Right forelimb (tissue), 1 donor: ENCODE measurements around the gene ZBTB7C.

ENCODE experiments used
- DNase-seq: peaks from one replicate; pipeline ENCODE4 v3.0.0-alpha.2; 2018

The ZBTB7C gene

DNA sequence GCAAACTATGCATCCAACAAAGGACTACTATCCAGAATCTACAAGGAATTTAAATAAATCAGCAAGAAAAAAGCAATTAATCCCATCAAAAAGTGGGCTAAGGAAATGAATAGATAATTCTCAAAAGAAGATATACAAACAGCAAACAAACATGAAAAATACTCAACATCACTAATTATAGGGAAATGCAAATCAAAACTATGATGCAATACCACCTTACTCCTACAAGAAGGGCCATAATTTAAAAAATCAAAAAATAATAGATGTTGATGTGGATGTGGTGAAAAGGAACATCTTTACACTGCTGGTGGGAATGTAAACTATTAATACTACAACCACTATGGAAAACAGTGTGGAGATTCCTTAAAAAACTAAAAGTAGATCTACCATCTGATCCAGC is 164.7 kb downstream of the ZBTB7C start:
- DNase-seq, result no peak

- no peak for DNase-seq
These were observed 170.5 kb downstream of the ZBTB7C start for GRCh38 chr18:48238636-48239035.

GRCh38 chr18:48238206-48238605 is 171.0 kb downstream of the ZBTB7C start:
- DNase-seq, result no peak

DNA sequence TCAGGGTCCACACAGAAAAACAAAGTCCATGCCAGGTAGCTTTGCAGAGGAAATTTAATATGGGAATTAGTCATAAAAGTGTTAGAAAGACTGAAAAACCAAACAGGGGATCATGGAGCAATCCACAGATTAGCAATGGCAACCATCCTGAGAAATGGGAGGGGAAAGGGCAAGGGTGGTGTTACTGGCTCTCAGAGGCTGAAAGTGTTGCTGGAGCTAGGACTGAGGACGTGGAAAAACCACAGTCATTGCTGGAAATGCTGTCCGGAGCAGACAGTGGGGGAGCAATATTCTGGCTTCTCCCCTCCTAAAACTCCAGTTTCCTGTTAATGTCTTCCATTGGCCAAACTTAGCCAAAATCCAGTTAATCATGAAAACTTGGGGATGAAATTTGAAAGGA is 172.4 kb downstream of the ZBTB7C start:
- no peak for DNase-seq

GRCh38 chr18:48230467-48231113 is 178.6 kb downstream of the ZBTB7C start:
- DNase-seq, result no peak

GRCh38 chr18:48229552-48229981 is 179.6 kb downstream of the ZBTB7C start:
- DNase-seq, result no peak

DNA sequence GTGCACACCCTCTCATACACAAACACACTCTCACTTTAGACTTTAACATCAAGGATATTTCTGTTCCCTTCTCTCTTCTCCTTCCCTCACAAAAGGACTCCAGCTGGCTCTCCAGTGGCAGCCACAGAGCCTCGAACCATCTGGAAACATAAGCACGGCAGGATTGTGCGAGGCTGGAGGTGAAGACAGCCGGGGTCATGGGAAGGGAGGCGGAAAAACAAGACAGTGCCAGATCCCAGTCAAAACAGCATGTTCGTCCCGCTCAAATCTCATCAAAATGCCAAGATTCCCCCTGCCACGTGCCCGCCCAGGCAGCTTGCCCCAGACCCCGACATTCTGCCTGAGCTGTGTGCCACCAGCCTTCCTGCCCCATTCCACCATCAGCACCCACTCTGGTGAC is 180.3 kb downstream of the ZBTB7C start:
- no peak for DNase-seq

GRCh38 chr18:48228301-48228715 is 180.9 kb downstream of the ZBTB7C start:
- DNase-seq, result no peak

GRCh38 chr18:48227206-48227605 is 182.0 kb downstream of the ZBTB7C start:
- DNase-seq, result no peak

GRCh38 chr18:48226401-48226800 is 182.8 kb downstream of the ZBTB7C start:
- DNase-seq, result no peak

DNA sequence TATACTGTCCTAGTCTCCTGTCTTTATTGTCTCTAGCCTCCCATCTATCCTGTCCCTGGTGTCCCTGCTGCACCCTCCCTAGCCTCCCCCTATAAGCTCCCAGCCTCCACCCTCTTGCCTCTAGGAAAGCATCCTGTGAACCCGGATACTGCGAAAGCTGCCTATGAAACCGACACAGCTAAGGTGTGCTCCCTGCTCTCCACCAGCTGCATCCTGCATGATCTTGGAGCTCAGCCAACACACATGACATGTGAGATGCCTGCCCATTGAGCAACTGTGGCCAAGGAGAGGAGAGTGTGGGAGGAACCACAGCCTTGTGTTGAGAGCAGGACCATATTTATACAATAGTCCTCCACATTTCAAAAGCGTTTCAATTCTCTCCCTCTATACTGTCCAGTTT is 187.1 kb downstream of the ZBTB7C start:
- DNase-seq, result no peak

GRCh38 chr18:48219810-48220499 is 189.2 kb downstream of the ZBTB7C start:
- DNase-seq, result no peak

DNA sequence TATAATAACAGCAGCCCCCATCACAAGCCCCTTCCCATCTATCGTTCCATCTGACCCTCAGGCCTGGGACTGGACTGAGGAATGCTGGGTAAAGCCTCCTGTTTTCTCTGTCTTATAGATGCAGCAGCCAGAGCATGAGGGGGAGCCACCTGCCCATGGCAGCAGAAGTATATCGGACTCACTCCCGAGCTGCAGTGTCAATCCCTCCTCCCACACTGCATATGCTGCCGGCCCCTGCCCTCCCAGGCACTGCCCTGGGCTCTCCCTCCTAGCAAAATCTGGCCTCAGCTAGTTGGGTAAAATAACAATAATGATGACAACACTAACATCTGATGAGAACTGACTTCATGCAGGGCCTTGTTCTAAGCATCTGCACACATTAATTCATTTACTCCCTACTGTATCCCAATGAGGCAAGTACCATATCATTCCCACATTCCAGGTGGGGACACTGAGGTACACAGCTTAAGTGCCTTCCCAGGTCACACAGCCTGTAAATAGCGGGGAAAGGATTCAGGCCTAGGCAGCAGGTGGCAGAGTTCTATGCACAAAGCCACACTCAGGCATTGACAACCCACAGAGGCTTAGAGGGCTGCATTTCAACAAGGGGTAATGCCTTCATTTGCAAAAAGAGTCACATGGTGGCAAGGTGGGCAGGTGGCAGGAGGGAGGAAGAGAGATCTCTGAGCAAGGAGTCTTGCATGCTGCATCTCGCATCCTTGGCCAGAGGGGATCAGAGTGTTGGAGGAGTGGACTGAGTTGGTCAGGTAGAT is 190.0 kb downstream of the ZBTB7C start:
- DNase-seq, result no peak

GRCh38 chr18:48218285-48219022 is 190.7 kb downstream of the ZBTB7C start:
- no peak for DNase-seq

- no peak for DNase-seq
These were observed 191.6 kb downstream of the ZBTB7C start for GRCh38 chr18:48217258-48218250.

DNA sequence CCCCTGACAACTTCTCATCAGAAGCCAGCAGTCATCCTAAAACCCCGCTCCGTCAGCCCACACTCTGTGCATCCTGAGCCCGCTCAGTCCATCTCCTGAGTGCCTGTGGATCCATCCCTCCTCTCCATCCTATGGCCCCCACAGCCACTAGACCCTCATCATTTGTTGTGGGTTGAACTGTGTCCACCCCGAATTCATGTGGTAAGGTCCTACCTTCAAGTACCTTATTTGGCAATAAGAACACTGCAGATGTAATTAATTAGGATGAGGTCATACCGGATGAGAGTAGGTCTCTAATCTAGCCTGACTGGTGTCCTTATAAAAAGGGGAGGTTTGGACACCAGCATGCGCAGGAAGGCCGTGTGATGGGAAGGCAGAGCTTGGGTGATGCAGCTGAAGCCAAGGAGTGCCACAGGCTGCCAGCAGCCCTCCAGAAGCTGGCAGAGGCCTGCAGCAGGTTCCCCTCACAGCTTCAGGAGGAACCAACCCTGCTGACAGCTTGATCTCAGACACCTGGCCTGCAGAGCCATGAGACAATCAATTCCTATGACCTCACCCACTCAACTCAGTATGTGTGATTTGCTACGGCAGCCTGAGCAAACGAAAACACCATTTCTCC is 192.4 kb downstream of the ZBTB7C start:
- DNase-seq, result no peak

- no peak for DNase-seq
These were observed 193.1 kb downstream of the ZBTB7C start for GRCh38 chr18:48215876-48216638.

DNA sequence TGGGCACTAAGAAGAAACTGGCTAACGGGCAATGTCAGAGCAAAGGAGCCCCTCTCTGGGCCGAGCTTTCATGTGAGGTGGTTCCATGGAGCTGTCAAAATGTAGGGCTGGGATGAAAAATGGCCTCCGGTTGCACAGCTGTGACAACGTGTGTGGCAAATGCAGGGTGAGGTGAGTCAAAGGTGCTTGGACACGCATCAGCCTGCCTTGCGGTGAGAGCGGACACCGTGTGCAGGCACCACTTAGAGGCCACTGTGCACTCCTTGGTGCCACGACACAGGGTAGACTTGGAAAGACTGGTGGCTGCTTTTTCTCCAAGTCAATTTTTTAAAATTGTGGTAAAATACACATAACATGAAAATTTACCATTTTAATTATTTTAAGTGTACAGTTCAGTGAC is 195.4 kb downstream of the ZBTB7C start:
- DNase-seq, result no peak

DNA sequence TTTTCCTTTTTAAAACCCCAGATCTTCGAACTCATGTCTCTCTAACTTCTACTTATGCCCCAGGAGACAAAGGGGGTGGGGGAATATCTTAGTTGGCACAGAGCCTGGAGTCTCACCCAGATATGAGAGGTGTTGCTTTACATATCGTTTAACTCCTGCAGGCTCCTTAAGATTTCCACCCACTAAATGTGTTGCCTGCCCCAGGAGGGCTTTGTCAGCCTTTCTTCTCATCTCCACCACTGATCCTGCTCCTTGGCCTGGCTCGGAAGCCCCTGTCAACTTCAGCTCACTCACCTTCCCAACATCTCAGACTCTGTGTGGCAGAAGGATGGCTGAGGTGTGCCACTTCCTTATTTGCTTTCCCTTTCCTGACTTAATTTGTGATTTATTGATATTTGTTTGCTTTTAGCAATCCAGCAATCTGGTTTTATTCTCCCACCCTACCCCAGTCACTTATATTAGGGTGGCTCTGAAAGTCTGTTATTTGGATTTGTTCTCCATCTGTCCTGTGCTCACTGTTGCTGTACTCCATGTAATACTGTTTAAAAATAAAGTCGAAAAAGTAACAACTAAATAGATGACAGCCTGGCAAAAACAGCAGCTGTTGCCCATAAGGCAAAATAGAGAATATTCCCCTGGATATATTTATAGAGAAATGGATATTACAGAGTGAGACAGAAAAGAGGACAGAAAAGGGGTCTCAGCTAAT is 200.6 kb downstream of the ZBTB7C start:
- no peak for DNase-seq

GRCh38 chr18:48207733-48208132 is 201.4 kb downstream of the ZBTB7C start:
- DNase-seq, result no peak
